ENCODE measurements around the gene CTBP1.

CTBP1 gene

DNA sequence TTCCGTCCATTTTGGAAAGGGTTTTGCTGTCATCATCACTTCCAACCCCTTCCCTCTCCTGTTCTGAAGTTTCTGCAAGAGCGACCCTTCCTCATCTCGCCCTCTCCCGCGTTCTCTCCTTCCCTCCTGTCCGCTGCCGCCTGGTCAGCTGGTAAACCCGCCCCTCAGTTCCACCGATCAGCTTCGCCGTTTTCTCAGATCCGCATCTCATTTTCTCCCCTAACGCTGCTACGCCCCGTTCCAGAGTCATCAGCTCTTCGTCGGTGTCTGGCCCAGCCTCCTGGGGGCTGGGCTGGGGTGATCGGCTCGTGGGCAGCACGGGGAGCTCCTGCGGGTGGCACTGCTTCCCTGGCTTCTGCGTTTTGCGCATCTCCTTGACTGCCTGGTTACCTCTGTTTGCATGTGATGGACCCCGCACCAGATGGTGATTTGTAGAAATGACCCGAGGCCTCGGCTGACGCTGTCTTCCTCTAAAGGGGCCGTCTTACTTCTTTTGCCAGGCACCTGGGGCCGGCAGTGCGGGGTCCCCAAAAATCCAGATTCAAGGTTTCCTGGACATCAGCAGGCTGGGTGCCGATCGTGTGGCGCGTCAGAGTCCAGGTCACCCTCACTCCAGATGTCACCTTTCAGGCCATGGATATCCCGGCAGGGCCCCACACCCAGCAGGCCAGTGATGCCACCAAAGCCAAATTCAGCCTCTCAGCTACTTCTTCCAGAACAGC lies 13.4 kb downstream of the CTBP1 start:
- H3K4me3 Mint-ChIP-seq, result no peak overlapping the region
- peak overlapping the region; percentile 54 for H3K27ac Mint-ChIP-seq
- no peak for DNase-seq
- H3K27me3 Mint-ChIP-seq (ENCODE audit: low read depth, poor library complexity), result peaks cover 3% of the 10 kb centered on the region
- no peaks in the 10 kb centered on the region for H3K9me3 Mint-ChIP-seq
- peaks cover 32% of the 10 kb centered on the region for H3K4me1 Mint-ChIP-seq
- TF ChIP-seq, protein P1, sequence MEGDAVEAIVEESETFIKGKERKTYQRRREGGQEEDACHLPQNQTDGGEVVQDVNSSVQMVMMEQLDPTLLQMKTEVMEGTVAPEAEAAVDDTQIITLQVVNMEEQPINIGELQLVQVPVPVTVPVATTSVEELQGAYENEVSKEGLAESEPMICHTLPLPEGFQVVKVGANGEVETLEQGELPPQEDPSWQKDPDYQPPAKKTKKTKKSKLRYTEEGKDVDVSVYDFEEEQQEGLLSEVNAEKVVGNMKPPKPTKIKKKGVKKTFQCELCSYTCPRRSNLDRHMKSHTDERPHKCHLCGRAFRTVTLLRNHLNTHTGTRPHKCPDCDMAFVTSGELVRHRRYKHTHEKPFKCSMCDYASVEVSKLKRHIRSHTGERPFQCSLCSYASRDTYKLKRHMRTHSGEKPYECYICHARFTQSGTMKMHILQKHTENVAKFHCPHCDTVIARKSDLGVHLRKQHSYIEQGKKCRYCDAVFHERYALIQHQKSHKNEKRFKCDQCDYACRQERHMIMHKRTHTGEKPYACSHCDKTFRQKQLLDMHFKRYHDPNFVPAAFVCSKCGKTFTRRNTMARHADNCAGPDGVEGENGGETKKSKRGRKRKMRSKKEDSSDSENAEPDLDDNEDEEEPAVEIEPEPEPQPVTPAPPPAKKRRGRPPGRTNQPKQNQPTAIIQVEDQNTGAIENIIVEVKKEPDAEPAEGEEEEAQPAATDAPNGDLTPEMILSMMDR (IDR thresholded peaks at IDR 0.05), result no peak
- peaks cover 59% of the 10 kb centered on the region for H3K36me3 Mint-ChIP-seq (ENCODE audit: low read depth)

DNA sequence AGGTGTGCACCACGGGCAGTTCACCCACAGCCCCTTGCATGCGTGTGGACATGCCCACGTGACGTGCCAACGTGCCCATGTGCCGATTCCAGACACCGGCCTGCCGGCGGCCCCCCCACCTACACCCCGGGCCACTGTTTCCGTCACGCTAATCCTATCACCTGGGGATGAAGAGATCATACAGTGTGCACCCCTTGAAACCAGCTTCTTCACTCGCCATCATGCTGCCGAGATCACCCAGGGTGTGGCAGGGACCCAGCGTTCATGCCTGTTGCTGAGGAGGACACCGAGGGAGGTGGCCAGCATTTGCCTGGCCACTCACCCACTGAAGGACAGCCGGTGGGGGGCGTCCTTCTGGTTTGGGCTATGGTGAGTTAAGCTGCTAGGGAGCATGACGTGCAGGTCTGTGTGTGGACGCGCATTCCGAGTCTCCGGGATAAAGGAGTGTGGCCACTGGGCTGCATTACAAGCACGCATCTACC lies 14.1 kb downstream of the CTBP1 start:
- H3K4me1 Mint-ChIP-seq, result peaks cover 32% of the 10 kb centered on the region
- no peak for DNase-seq
- no peak overlapping the region for H3K4me3 Mint-ChIP-seq
- H3K9me3 Mint-ChIP-seq, result no peaks in the 10 kb centered on the region
- H3K36me3 Mint-ChIP-seq (ENCODE audit: low read depth), result peaks cover 62% of the 10 kb centered on the region
- H3K27me3 Mint-ChIP-seq (ENCODE audit: low read depth, poor library complexity), result peaks cover 3% of the 10 kb centered on the region
- H3K27ac Mint-ChIP-seq, result peak overlapping the region; percentile 98
- TF ChIP-seq, protein P1 (IDR thresholded peaks at IDR 0.05), result no peak

- H3K4me3 Mint-ChIP-seq, result no peak overlapping the region
- peak overlapping the region; percentile 98 for H3K27ac Mint-ChIP-seq
- TF ChIP-seq, protein P1 (IDR thresholded peaks at IDR 0.05), result no peak
- H3K36me3 Mint-ChIP-seq (ENCODE audit: low read depth), result peaks cover 60% of the 10 kb centered on the region
- no peaks in the 10 kb centered on the region for H3K9me3 Mint-ChIP-seq
- peaks cover 32% of the 10 kb centered on the region for H3K4me1 Mint-ChIP-seq
- peaks cover 3% of the 10 kb centered on the region for H3K27me3 Mint-ChIP-seq (ENCODE audit: low read depth, poor library complexity)
- no peak for DNase-seq
Measured at GRCh38 chr4:1234309-1234695, 14.6 kb downstream of the CTBP1 start.

GRCh38 chr4:1233641-1234308 lies 15.2 kb downstream of the CTBP1 start:
- Mint-ChIP-seq H3K36me3 (ENCODE audit: low read depth) (peaks cover 57% of the 10 kb centered on the region), H3K9me3 (no peaks in the 10 kb centered on the region), H3K27ac (peak overlapping the region; percentile 98), H3K4me3 (peak overlapping the region; percentile 23), H3K4me1 (peaks cover 32% of the 10 kb centered on the region), H3K27me3 (ENCODE audit: low read depth, poor library complexity) (peaks cover 3% of the 10 kb centered on the region)
- DNase-seq, result peak; percentile 3
- TF ChIP-seq, protein P1 (IDR thresholded peaks at IDR 0.05), result no peak

GRCh38 chr4:1232661-1233621 lies 16.0 kb downstream of the CTBP1 start:
- Mint-ChIP-seq H3K4me1 (peaks cover 32% of the 10 kb centered on the region), H3K9me3 (no peaks in the 10 kb centered on the region), H3K27ac (peak overlapping the region; percentile 98), H3K36me3 (ENCODE audit: low read depth) (peaks cover 55% of the 10 kb centered on the region), H3K27me3 (ENCODE audit: low read depth, poor library complexity) (peaks cover 3% of the 10 kb centered on the region), H3K4me3 (no peak overlapping the region)
- DNase-seq, result peak; percentile 61
- TF ChIP-seq, protein P1 (IDR thresholded peaks at IDR 0.05), result no peak
